ENCODE results near the gene ZNF385A. TPM values are rescaled to one million over a fixed set of nuclear protein-coding genes. Genes with fewer than 3 reads are reported as not detected.

Gene ZNF385A
- total and polyA plus RNA-seq, 2 of the 13 experiments (the other 11 are each of a cell fraction or from before 2014, with no cell fraction given), result 0.44 to 0.67 TPM

DNA sequence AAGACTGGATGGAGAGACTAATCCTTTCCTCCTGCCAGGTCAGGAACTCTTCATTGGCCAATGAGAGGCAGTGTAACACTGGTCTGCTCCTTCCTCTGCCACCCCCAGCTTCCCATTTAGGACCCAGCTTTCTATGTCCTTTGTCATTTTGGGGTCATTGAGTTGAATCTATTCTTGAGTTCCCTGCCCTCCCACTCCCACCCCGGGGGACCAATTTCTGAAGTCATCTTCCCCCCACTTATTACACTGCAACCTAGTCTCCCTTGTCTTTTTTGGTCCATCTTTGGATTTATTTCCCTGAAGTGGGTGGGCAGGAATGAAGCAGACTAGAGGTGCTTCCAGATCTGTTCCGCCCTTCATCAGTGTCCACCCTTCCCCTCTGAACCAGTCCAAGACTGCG, 42.2 kb upstream of the ZNF385A start:
- FAIRE-seq (no peak), DNase-seq (ENCODE audit: low spot score) (no peak), ATAC-seq (no peak)
- Histone ChIP-seq H3K36me3 (replicated peaks in 1 of 2; ENCODE audit: control insufficient read depth in 1 of 2, insufficient read depth in 2 of 2, low read length in 2 of 2) (no peaks in the 10 kb centered on the region), H3K9me3 (ENCODE audit: low read length) (no peaks in the 10 kb centered on the region), H3K79me2 (ENCODE audit: insufficient read depth, low read length) (no peaks in the 10 kb centered on the region), H3K4me1 (ENCODE audit: insufficient read depth, low read length) (peaks cover 13% of the 10 kb centered on the region), H3K4me3 (replicated peaks in 1 of 3; ENCODE audit: insufficient read depth in 1 of 3, low read depth in 2 of 3, low read length in 3 of 3) (no peak overlapping the region), H3K9ac (ENCODE audit: insufficient read depth, low read depth, low read length) (no peak overlapping the region), H4K20me1 (ENCODE audit: insufficient read depth, low read length) (no peaks in the 10 kb centered on the region), H3K27me3 (ENCODE audit: control insufficient read depth in 1 of 2, insufficient read depth in 2 of 2, low read length in 2 of 2) (peaks cover 0 to 26% of the 10 kb centered on the region in 2 experiments; a peak in 3 of 5 replicates), H3K4me2 (ENCODE audit: low read depth, low read length) (no peak overlapping the region), H3K27ac (ENCODE audit: extremely low read length, insufficient read depth, low read length) (no peak overlapping the region), H2AFZ (ENCODE audit: low read length) (no peak overlapping the region)
- TF ChIP-seq CENPX (CRISPR knock-in tag; IDR thresholded peaks at IDR 0.05), result no peak
- no peak for TF ChIP-seq POLR2AphosphoS5 (IDR thresholded peaks at IDR 0.05; ENCODE audit: low read depth, low read length)
- no peak for TF ChIP-seq TCF7L2 (IDR thresholded peaks at IDR 0.05; ENCODE audit: low read depth, low read length)
- no peak for TF ChIP-seq YEATS2 (CRISPR knock-in tag; IDR thresholded peaks at IDR 0.05; ENCODE audit: borderline replicate concordance)
- no peak for TF ChIP-seq ZNF160 (CRISPR knock-in tag; IDR thresholded peaks at IDR 0.05)
- no peak for TF ChIP-seq CHD4 (IDR thresholded peaks at IDR 0.05; ENCODE audit: borderline replicate concordance, low read length)
- no peak for TF ChIP-seq ZEB1 (IDR thresholded peaks at IDR 0.05; ENCODE audit: insufficient replicate concordance, low read depth)
- WGBS (ENCODE audit: low lambda C conversion rate), result 39% methylated on average over 3 of the region's 3 CpGs
- intact Hi-C loops (cut with micrococcal nuclease; ENCODE audit: unreplicated experiment), result no loop called here
- in situ Hi-C loops (cut with HindIII; ENCODE audit: extremely low pct_ligation_motif_present, low pct_unique_long_range_greater_than_20kb), result no loop called here
- CTCF ChIA-PET (ENCODE audit: low intra/inter-chr PET ratio, low total read pairs), result no interaction called here
- no TSS peak for BruUV-seq (replicated peaks)
- POLR2A ChIA-PET, result no interaction called here

DNA sequence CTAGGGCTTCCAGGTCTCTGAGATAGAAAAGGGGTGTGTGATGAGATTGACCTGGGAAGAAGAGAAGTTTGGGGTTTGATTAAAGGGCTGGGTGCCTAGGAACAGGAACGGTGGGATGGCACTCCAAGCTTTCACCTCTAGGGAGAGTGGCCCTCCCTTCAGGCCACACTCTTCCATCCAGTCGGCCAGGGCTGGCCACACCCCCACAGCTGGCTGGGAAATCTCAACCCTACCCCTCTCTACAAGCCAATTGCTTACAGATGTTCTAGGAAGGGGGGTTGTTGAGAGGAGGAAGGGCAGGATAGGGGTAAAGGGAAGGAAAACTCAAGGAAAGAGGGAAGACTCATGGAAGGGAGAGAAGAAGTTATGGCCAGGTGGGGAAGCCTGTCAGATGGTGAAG, 41.2 kb upstream of the ZNF385A start:
- no peaks in the 10 kb centered on the region for H3K79me2 ChIP-seq (ENCODE audit: insufficient read depth, low read length)
- BruUV-seq (replicated peaks), result no TSS peak
- in situ Hi-C loops (cut with HindIII; ENCODE audit: extremely low pct_ligation_motif_present, low pct_unique_long_range_greater_than_20kb), result no loop called here
- 5% methylated on average over 2 of the region's 2 CpGs for WGBS (ENCODE audit: low lambda C conversion rate)
- H3K4me2 ChIP-seq (ENCODE audit: low read depth, low read length), result no peak overlapping the region
- DNase-seq (ENCODE audit: low spot score), result no peak
- no peaks in the 10 kb centered on the region for H3K36me3 ChIP-seq (replicated peaks in 1 of 2; ENCODE audit: control insufficient read depth in 1 of 2, insufficient read depth in 2 of 2, low read length in 2 of 2)
- no peak overlapping the region for H3K9ac ChIP-seq (ENCODE audit: insufficient read depth, low read depth, low read length)
- H3K4me3 ChIP-seq (replicated peaks in 1 of 3; ENCODE audit: insufficient read depth in 1 of 3, low read depth in 2 of 3, low read length in 3 of 3), result no peak overlapping the region
- peaks cover 13% of the 10 kb centered on the region for H3K4me1 ChIP-seq (ENCODE audit: insufficient read depth, low read length)
- no peaks in the 10 kb centered on the region for H4K20me1 ChIP-seq (ENCODE audit: insufficient read depth, low read length)
- intact Hi-C loops (cut with micrococcal nuclease; ENCODE audit: unreplicated experiment), result no loop called here
- FAIRE-seq, result no peak
- CTCF ChIA-PET (ENCODE audit: low intra/inter-chr PET ratio, low total read pairs), result no interaction called here
- H2AFZ ChIP-seq (ENCODE audit: low read length), result no peak overlapping the region
- no peaks in the 10 kb centered on the region for H3K9me3 ChIP-seq (ENCODE audit: low read length)
- POLR2A ChIA-PET, result no interaction called here
- H3K27me3 ChIP-seq (ENCODE audit: control insufficient read depth in 1 of 2, insufficient read depth in 2 of 2, low read length in 2 of 2), result peaks cover 0 to 32% of the 10 kb centered on the region in 2 experiments; a peak in 3 of 5 replicates
- TF ChIP-seq, protein P1, sequence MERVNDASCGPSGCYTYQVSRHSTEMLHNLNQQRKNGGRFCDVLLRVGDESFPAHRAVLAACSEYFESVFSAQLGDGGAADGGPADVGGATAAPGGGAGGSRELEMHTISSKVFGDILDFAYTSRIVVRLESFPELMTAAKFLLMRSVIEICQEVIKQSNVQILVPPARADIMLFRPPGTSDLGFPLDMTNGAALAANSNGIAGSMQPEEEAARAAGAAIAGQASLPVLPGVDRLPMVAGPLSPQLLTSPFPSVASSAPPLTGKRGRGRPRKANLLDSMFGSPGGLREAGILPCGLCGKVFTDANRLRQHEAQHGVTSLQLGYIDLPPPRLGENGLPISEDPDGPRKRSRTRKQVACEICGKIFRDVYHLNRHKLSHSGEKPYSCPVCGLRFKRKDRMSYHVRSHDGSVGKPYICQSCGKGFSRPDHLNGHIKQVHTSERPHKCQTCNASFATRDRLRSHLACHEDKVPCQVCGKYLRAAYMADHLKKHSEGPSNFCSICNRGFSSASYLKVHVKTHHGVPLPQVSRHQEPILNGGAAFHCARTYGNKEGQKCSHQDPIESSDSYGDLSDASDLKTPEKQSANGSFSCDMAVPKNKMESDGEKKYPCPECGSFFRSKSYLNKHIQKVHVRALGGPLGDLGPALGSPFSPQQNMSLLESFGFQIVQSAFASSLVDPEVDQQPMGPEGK (CRISPR knock-in tag; IDR thresholded peaks at IDR 0.05), result no peak
- TF ChIP-seq ZNF350 (CRISPR knock-in tag; IDR thresholded peaks at IDR 0.05; ENCODE audit: borderline replicate concordance, low read depth) (no peak), RORA (CRISPR knock-in tag; IDR thresholded peaks at IDR 0.05) (no peak), ZSCAN31 (CRISPR knock-in tag; IDR thresholded peaks at IDR 0.05; ENCODE audit: low read depth) (no peak)
- ATAC-seq, result no peak
- H3K27ac ChIP-seq (ENCODE audit: extremely low read length, insufficient read depth, low read length), result no peak overlapping the region

Data from HepG2 (cell line).